Right atrium auricular region (tissue), 2 donors: ENCODE data around the gene WDR1. TPM values are rescaled to one million over a fixed set of nuclear protein-coding genes. Genes with fewer than 3 reads are reported as not detected.

Experiments used
- DNase-seq: peaks from one replicate; pipeline ENCODE4 v3.0.0-alpha.2; 2019; ENCODE audit warnings: low spot score
- H3K27ac ChIP-seq, 2 donors: fragments of 200-600 bp; sonication (generic); 1 replicate in 1 of 2; 2 replicates in 1 of 2; pipeline ENCODE4 v1.5.1; 2016 to 2019
- H3K27me3 ChIP-seq, 2 donors: fragments of 200-600 bp; sonication (generic); one replicate each; pipeline versions ENCODE4 v1.5.1 to v1.6.0; 2017 to 2019
- H3K36me3 ChIP-seq: fragments of 200-600 bp; sonication (generic); one replicate; pipeline ENCODE4 v1.5.1; 2016
- H3K4me1 ChIP-seq, 2 donors: fragments of 200-600 bp; sonication (generic); one replicate each; pipeline versions ENCODE4 v1.5.1 to v1.6.0; 2017 to 2019
- H3K4me3 ChIP-seq, 2 donors: fragments of 200-600 bp; sonication (generic); 1 replicate in 1 of 2; 2 replicates in 1 of 2; pipeline ENCODE4 v1.5.1; 2017 to 2019; ENCODE audit warnings: mild to moderate bottlenecking in 1 of 2, moderate library complexity in 1 of 2
- H3K9me3 ChIP-seq, 2 donors: fragments of 200-600 bp; sonication (generic); one replicate each; pipeline ENCODE4 v1.5.1; 2019
- total RNA-seq, 2 donors: library from RNA; depleted of rRNA; stranded (reverse); fragments of >200 nt; gene quantifications; one replicate each; pipeline ENCODE4 v1.1.0, GENCODE V29; 2016
- TF ChIP-seq, protein P1 (sequence below), 2 donors: fragments of 200-600 bp; sonication (generic); IDR thresholded peaks; one replicate each; pipeline ENCODE4 v1.5.1; 2019; ENCODE audit warnings: antibody characterized with exemption in 2 of 2

The WDR1 gene
- total RNA-seq, 2 donors from 2014 or later = 109 to 216 TPM

DNA sequence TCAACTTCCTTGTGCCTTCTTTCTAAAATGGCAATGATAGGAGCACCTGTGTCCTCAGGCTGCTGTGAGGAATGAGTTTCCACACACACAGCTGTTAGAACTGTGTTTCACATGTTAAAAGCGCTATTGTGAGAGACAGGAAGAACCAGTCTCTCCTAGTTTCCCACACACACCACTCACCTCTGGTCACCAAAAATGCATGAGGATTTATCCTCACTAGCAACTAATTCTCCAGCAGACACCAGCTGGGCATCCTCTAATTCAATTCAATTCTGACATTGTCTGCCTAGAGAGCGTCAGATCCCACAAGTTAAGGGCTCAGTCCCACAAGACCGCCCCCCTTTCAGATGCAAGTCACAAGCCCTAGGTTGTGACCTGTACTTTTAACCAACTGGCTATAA, 66.3 kb downstream of the WDR1 start:
- Histone ChIP-seq H3K4me3 (no peak overlapping the region), H3K9me3 (no peaks in the 10 kb centered on the region), H3K27ac (no peak overlapping the region), H3K36me3 (no peaks in the 10 kb centered on the region), H3K4me1 (no peaks in the 10 kb centered on the region), H3K27me3 (no peaks in the 10 kb centered on the region)
- DNase-seq = no peak
- TF ChIP-seq, protein P1, sequence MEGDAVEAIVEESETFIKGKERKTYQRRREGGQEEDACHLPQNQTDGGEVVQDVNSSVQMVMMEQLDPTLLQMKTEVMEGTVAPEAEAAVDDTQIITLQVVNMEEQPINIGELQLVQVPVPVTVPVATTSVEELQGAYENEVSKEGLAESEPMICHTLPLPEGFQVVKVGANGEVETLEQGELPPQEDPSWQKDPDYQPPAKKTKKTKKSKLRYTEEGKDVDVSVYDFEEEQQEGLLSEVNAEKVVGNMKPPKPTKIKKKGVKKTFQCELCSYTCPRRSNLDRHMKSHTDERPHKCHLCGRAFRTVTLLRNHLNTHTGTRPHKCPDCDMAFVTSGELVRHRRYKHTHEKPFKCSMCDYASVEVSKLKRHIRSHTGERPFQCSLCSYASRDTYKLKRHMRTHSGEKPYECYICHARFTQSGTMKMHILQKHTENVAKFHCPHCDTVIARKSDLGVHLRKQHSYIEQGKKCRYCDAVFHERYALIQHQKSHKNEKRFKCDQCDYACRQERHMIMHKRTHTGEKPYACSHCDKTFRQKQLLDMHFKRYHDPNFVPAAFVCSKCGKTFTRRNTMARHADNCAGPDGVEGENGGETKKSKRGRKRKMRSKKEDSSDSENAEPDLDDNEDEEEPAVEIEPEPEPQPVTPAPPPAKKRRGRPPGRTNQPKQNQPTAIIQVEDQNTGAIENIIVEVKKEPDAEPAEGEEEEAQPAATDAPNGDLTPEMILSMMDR (IDR thresholded peaks at IDR 0.05) = no peak

DNA sequence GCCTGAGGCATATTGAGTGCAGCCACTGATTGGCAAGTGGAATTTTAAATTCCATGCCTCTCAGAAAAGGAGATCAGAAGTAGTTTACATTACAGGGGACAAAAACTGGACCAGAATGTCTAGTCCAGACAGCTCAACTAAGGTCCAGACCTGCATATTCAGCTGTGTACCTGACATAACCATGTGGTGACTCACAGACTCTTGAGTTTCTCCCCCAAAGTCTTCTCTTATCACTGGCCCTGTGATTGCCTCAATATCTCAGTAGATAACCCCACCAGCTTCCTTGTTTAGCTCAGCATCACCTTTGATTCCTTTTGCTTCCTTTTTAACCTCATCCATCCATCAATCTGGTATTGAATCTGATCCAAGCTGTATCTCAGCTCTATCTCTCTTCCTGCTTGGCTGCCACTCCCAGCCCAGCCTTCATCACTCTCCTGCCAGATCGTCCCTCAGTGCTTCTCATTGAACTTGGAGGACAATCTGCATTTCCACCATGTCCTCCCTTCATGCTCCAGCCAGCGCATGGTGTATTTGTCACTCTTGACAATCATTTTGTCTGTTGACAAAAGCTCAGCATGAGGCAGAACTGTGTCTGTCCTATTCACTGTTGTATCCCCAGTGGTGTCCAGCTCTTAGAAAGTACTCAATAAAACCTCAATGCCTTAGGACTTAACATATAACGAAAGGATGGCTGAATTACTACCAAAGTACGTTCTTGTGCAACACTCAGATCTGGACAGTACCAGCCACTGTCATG, 67.5 kb downstream of the WDR1 start:
- Histone ChIP-seq H3K27me3 (no peaks in the 10 kb centered on the region), H3K9me3 (no peaks in the 10 kb centered on the region), H3K36me3 (no peaks in the 10 kb centered on the region), H3K4me1 (no peaks in the 10 kb centered on the region), H3K4me3 (no peak overlapping the region), H3K27ac (no peak overlapping the region)
- DNase-seq = no peak
- TF ChIP-seq, protein P1 (IDR thresholded peaks at IDR 0.05) = no peak

DNA sequence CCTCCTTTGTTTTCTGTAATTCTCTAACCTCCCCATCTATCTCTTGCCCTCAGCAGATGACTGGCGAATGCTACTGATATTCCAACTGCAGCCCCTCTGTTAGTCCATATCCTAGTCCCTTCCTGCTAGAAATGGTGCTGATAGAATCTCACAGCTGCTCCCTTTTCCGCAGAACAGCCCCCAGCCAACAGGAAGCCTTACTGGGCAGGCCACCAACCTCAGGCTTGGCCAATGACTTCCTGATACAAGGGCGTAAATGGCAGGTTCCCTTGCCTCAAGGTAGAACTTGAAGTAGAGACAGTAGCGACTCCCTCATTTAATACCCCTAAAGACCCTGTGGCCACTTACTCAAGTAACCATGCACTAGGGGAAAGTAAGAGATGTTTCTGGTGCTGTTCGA, 68.6 kb downstream of the WDR1 start:
- H3K36me3 ChIP-seq = no peaks in the 10 kb centered on the region
- DNase-seq = no peak

DNA sequence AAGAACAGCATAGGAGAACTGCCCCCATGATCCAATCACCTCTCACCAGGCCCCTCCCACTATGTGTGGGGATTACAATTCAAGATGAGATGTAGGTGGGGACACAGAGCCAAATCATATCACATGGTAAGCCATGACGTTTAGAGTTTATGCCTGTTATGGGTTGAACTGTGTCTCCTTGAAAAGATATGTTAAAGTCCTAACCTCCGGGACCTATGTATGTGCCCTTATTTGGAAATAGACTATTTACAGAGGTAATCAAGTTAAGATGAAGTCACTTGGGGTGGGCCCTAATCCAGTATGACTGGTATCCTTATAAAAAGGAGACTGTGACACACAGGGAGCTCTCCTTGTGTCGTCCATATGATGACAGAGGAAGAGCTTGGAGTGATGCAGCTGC, 70.1 kb downstream of the WDR1 start:
- no peak for DNase-seq
- H3K27me3 ChIP-seq = no peaks in the 10 kb centered on the region
- H3K4me3 ChIP-seq = no peak overlapping the region
- H3K27ac ChIP-seq = no peak overlapping the region
- TF ChIP-seq, protein P1 (IDR thresholded peaks at IDR 0.05) = no peak
- peaks cover 0 to 10% of the 10 kb centered on the region in 2 donors for H3K9me3 ChIP-seq
- no peaks in the 10 kb centered on the region for H3K4me1 ChIP-seq
- no peaks in the 10 kb centered on the region for H3K36me3 ChIP-seq

More for the DNA sequence above, 68.6 kb downstream of the WDR1 start:
- Histone ChIP-seq H3K27ac (no peak overlapping the region), H3K4me1 (no peaks in the 10 kb centered on the region), H3K9me3 (peaks cover 0 to 1% of the 10 kb centered on the region in 2 donors), H3K27me3 (no peaks in the 10 kb centered on the region), H3K4me3 (no peak overlapping the region)
- TF ChIP-seq, protein P1 (IDR thresholded peaks at IDR 0.05) = no peak

DNA sequence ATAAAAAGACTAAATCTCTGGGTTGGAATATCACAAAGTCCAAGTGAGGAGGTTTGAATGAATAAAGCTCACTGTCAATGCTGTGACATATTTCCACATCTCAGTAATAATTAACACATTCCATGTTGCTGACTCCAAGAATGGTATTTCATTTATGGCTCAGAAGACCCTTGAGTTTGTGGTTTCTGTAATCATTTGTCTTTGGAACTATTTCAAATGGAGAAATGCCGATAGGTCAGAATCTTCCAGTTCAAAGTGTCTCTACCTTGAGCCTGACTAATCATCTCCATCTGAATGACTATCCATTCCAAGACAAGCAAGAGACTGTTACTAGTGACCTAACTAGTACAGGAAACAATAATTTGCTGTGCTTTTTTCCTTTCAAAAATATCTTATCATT, 71.1 kb downstream of the WDR1 start:
- no peak overlapping the region for H3K4me3 ChIP-seq
- H3K4me1 ChIP-seq = no peaks in the 10 kb centered on the region
- H3K27me3 ChIP-seq = no peaks in the 10 kb centered on the region
- no peak for DNase-seq
- H3K36me3 ChIP-seq = no peaks in the 10 kb centered on the region
- H3K9me3 ChIP-seq = peaks cover 0 to 10% of the 10 kb centered on the region in 2 donors
- TF ChIP-seq, protein P1 (IDR thresholded peaks at IDR 0.05) = no peak
- H3K27ac ChIP-seq = no peak overlapping the region

DNA sequence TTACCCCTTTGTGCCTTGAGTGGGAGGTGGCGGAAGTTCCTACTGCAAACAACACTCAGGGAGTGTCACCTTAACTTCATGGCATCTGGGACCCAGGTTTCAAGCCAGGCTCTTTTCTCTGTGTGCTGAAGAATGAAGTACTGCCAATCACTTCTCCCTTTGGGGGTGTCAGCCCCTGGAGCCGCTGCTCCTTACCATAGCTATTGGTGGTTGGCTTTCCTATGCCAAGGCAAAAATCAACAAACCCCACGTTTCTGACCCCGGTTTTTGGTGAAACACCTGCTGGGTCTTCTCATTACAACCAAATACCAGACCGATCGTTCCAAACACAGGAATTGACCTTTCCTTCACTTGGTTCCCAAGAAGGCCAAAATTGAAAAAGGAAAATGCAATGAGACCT, 75.6 kb downstream of the WDR1 start:
- DNase-seq = no peak
- TF ChIP-seq, protein P1 (IDR thresholded peaks at IDR 0.05) = no peak
- Histone ChIP-seq H3K27me3 (no peaks in the 10 kb centered on the region), H3K4me1 (no peaks in the 10 kb centered on the region), H3K4me3 (no peak overlapping the region), H3K9me3 (peaks cover 0 to 10% of the 10 kb centered on the region in 2 donors), H3K27ac (no peak overlapping the region), H3K36me3 (no peaks in the 10 kb centered on the region)
